SK-N-SH treated with all-trans-retinoic acid at 6 μM for 48 hours (cell line): ENCODE measurements around the gene NAA38.
A peak's percentile ranks its signal among the peaks of the same experiment; 100 is the strongest.

Source experiments
- ATAC-seq: fragments of 200-7000 bp; cut with Tn5 transposase; 3 replicates; pipeline ENCODE4 v1.9.1; 2020; ENCODE audit warnings: mild to moderate bottlenecking, moderate library complexity
- ARNTL ChIP-seq: fragments of 450-650 bp; formaldehyde crosslinking; IDR thresholded peaks from 2 replicates; pipeline ENCODE4 v1.5.0; 2020; ENCODE audit warnings: low read depth, mild to moderate bottlenecking, moderate library complexity, borderline replicate concordance
- CSDC2 ChIP-seq: fragments of 250-450 bp; sonication (Bioruptor Pico); IDR thresholded peaks from 2 replicates; pipeline ENCODE4 v1.5.0; 2020; ENCODE audit warnings: mild to moderate bottlenecking, moderate library complexity
- ESRRG ChIP-seq: fragments of 250-450 bp; sonication (Bioruptor Pico); IDR thresholded peaks from 2 replicates; pipeline ENCODE4 v1.6.1; 2021; ENCODE audit warnings: mild to moderate bottlenecking
- GLIS3 ChIP-seq: fragments of 250-450 bp; sonication (Bioruptor Pico); IDR thresholded peaks from 2 replicates; pipeline ENCODE4 v1.5.0; 2020; ENCODE audit warnings: mild to moderate bottlenecking, moderate library complexity
- ISL1 ChIP-seq: fragments of 250-450 bp; sonication (Bioruptor Pico); IDR thresholded peaks from 2 replicates; pipeline ENCODE4 v2.1.2; 2022; ENCODE audit warnings: mild to moderate bottlenecking, moderate library complexity
- OSR1 ChIP-seq: fragments of 250-450 bp; sonication (Bioruptor Pico); IDR thresholded peaks from 2 replicates; pipeline ENCODE4 v1.8.0; 2022; ENCODE audit warnings: moderate library complexity, mild to moderate bottlenecking, inconsistent platforms
- RARB ChIP-seq: fragments of 250-450 bp; sonication (Bioruptor Pico); IDR thresholded peaks from 2 replicates; pipeline ENCODE4 v1.8.0; 2021; ENCODE audit warnings: mild to moderate bottlenecking, moderate library complexity
- TCF4 ChIP-seq: fragments of 250-450 bp; sonication (Bioruptor Pico); IDR thresholded peaks from 2 replicates; pipeline ENCODE4 v1.8.0; 2021; ENCODE audit warnings: mild to moderate bottlenecking, moderate library complexity, borderline replicate concordance
- ZC3H10 ChIP-seq: fragments of 250-450 bp; sonication (Bioruptor Pico); IDR thresholded peaks from 2 replicates; pipeline ENCODE4 v1.5.1; 2021; ENCODE audit warnings: mild to moderate bottlenecking, moderate library complexity
- ZFP3 ChIP-seq: fragments of 250-450 bp; sonication (Bioruptor Pico); IDR thresholded peaks from 2 replicates; pipeline ENCODE4 v1.5.0; 2020; ENCODE audit warnings: mild to moderate bottlenecking, moderate library complexity
- ZFP30 ChIP-seq: fragments of 450-650 bp; formaldehyde crosslinking; IDR thresholded peaks from 2 replicates; pipeline ENCODE4 v1.5.0; 2022; ENCODE audit warnings: mild to moderate bottlenecking, moderate library complexity
- ZNF565 ChIP-seq: fragments of 450-650 bp; formaldehyde crosslinking; conservative IDR thresholded peaks from 2 replicates; pipeline ENCODE4 v1.5.0; 2020; ENCODE audit warnings: low read depth, mild to moderate bottlenecking, moderate library complexity
- ZNF70 ChIP-seq: fragments of 450-650 bp; formaldehyde crosslinking; IDR thresholded peaks from 2 replicates; pipeline ENCODE4 v1.5.0; 2020; ENCODE audit warnings: mild to moderate bottlenecking, moderate library complexity
- ZNF8 ChIP-seq: fragments of 450-650 bp; formaldehyde crosslinking; IDR thresholded peaks from 2 replicates; pipeline ENCODE4 v1.5.0; 2020; ENCODE audit warnings: mild to moderate bottlenecking, moderate library complexity
- TF ChIP-seq, protein P1 (sequence below): fragments of 250-450 bp; sonication (Bioruptor Pico); IDR thresholded peaks from 2 replicates; pipeline ENCODE4 v1.5.1; 2021; ENCODE audit warnings: mild to moderate bottlenecking, moderate library complexity
- TF ChIP-seq, protein P2 (sequence below): fragments of 250-450 bp; sonication (Bioruptor Pico); IDR thresholded peaks from 2 replicates; pipeline ENCODE4 v1.5.1; 2020; ENCODE audit warnings: low read depth, mild to moderate bottlenecking, moderate library complexity
- TF ChIP-seq, protein P3 (sequence below): fragments of 250-450 bp; sonication (Bioruptor Pico); IDR thresholded peaks from 2 replicates; pipeline ENCODE4 v1.5.0; 2020; ENCODE audit warnings: mild to moderate bottlenecking, moderate library complexity
- TF ChIP-seq, protein P4 (sequence below): fragments of 250-450 bp; sonication (Bioruptor Pico); IDR thresholded peaks from 2 replicates; pipeline ENCODE4 v1.8.0; 2020; ENCODE audit warnings: mild to moderate bottlenecking, moderate library complexity, borderline replicate concordance
- TF ChIP-seq, protein P5 (sequence below): fragments of 250-450 bp; sonication (Bioruptor Pico); IDR thresholded peaks from 2 replicates; pipeline ENCODE4 v1.8.0; 2021; ENCODE audit warnings: low read depth, mild to moderate bottlenecking, moderate library complexity, borderline replicate concordance

Gene NAA38

DNA sequence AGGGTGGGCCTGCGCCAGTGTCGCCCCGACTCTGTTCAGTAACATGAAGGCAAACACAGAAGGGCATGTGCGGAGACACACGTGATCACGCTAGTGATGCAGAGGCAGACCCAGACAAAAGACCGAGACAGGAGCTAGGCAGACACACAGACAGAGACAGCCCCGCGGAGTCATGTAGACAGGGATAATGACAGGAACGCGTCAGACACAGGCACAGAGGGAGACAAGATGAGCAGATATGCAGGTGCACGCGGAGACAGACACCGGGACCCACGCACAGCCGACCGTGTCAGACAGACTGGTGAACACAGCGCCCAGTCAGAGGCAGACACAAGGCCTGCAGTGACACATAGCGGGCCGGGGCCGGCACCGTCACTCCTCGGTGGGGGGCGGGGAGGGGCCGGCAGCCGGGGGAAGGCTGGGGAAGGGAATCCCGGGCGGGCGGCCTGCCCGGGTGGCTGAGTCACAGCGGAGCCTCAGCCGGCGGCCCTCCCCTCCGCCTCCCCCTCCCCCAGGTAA lies 15.9 kb downstream of the NAA38 start:
- TF ChIP-seq ZNF8 (CRISPR knock-in tag): no peak
- TF ChIP-seq, protein P1, sequence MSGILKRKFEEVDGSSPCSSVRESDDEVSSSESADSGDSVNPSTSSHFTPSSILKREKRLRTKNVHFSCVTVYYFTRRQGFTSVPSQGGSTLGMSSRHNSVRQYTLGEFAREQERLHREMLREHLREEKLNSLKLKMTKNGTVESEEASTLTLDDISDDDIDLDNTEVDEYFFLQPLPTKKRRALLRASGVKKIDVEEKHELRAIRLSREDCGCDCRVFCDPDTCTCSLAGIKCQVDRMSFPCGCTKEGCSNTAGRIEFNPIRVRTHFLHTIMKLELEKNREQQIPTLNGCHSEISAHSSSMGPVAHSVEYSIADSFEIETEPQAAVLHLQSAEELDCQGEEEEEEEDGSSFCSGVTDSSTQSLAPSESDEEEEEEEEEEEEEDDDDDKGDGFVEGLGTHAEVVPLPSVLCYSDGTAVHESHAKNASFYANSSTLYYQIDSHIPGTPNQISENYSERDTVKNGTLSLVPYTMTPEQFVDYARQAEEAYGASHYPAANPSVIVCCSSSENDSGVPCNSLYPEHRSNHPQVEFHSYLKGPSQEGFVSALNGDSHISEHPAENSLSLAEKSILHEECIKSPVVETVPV (CRISPR knock-in tag): no peak
- no peak for TF ChIP-seq ZNF70 (CRISPR knock-in tag)
- TF ChIP-seq ZNF565 (CRISPR knock-in tag): no peak
- TF ChIP-seq, protein P2, sequence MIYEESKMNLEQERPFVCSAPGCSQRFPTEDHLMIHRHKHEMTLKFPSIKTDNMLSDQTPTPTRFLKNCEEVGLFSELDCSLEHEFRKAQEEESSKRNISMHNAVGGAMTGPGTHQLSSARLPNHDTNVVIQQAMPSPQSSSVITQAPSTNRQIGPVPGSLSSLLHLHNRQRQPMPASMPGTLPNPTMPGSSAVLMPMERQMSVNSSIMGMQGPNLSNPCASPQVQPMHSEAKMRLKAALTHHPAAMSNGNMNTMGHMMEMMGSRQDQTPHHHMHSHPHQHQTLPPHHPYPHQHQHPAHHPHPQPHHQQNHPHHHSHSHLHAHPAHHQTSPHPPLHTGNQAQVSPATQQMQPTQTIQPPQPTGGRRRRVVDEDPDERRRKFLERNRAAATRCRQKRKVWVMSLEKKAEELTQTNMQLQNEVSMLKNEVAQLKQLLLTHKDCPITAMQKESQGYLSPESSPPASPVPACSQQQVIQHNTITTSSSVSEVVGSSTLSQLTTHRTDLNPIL: no peak
- no peak for TF ChIP-seq RARB (CRISPR knock-in tag)
- no peak for TF ChIP-seq ESRRG (CRISPR knock-in tag)
- no peak for TF ChIP-seq ISL1 (CRISPR knock-in tag)
- no peak for TF ChIP-seq ZFP30 (CRISPR knock-in tag)
- no peak for TF ChIP-seq TCF4 (CRISPR knock-in tag)
- TF ChIP-seq ARNTL: no peak
- no peak for TF ChIP-seq CSDC2
- TF ChIP-seq, protein P3, sequence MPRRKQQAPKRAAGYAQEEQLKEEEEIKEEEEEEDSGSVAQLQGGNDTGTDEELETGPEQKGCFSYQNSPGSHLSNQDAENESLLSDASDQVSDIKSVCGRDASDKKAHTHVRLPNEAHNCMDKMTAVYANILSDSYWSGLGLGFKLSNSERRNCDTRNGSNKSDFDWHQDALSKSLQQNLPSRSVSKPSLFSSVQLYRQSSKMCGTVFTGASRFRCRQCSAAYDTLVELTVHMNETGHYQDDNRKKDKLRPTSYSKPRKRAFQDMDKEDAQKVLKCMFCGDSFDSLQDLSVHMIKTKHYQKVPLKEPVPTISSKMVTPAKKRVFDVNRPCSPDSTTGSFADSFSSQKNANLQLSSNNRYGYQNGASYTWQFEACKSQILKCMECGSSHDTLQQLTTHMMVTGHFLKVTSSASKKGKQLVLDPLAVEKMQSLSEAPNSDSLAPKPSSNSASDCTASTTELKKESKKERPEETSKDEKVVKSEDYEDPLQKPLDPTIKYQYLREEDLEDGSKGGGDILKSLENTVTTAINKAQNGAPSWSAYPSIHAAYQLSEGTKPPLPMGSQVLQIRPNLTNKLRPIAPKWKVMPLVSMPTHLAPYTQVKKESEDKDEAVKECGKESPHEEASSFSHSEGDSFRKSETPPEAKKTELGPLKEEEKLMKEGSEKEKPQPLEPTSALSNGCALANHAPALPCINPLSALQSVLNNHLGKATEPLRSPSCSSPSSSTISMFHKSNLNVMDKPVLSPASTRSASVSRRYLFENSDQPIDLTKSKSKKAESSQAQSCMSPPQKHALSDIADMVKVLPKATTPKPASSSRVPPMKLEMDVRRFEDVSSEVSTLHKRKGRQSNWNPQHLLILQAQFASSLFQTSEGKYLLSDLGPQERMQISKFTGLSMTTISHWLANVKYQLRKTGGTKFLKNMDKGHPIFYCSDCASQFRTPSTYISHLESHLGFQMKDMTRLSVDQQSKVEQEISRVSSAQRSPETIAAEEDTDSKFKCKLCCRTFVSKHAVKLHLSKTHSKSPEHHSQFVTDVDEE (CRISPR knock-in tag): no peak
- TF ChIP-seq GLIS3: no peak
- TF ChIP-seq, protein P4, sequence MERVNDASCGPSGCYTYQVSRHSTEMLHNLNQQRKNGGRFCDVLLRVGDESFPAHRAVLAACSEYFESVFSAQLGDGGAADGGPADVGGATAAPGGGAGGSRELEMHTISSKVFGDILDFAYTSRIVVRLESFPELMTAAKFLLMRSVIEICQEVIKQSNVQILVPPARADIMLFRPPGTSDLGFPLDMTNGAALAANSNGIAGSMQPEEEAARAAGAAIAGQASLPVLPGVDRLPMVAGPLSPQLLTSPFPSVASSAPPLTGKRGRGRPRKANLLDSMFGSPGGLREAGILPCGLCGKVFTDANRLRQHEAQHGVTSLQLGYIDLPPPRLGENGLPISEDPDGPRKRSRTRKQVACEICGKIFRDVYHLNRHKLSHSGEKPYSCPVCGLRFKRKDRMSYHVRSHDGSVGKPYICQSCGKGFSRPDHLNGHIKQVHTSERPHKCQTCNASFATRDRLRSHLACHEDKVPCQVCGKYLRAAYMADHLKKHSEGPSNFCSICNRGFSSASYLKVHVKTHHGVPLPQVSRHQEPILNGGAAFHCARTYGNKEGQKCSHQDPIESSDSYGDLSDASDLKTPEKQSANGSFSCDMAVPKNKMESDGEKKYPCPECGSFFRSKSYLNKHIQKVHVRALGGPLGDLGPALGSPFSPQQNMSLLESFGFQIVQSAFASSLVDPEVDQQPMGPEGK (CRISPR knock-in tag): no peak
- TF ChIP-seq, protein P5, sequence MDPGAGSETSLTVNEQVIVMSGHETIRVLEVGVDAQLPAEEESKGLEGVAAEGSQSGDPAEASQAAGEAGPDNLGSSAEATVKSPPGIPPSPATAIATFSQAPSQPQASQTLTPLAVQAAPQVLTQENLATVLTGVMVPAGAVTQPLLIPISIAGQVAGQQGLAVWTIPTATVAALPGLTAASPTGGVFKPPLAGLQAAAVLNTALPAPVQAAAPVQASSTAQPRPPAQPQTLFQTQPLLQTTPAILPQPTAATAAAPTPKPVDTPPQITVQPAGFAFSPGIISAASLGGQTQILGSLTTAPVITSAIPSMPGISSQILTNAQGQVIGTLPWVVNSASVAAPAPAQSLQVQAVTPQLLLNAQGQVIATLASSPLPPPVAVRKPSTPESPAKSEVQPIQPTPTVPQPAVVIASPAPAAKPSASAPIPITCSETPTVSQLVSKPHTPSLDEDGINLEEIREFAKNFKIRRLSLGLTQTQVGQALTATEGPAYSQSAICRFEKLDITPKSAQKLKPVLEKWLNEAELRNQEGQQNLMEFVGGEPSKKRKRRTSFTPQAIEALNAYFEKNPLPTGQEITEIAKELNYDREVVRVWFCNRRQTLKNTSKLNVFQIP (CRISPR knock-in tag): no peak
- TF ChIP-seq ZC3H10 (CRISPR knock-in tag): no peak
- TF ChIP-seq OSR1 (CRISPR knock-in tag): no peak
- ATAC-seq: peak; percentile 12

DNA sequence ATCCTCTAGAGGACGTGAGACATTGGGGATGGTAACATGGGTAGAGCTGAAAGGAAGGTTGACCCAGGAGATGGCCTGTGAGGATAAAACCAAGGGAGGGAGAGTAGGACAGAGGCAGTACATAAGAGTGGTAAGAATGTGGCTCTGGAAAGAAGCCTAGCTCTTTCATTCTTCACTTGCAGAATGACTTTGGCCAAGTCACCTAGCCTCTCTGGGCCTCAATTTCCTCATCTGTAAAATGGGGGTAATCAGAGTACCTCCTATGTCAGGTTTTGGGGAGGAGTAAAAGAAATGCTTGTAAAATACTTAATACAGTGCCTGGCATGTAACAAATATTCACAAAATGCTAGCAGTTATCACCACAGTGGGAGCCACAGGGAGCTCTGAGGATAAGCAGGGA lies 16.5 kb downstream of the NAA38 start:
- no peak for ATAC-seq
- TF ChIP-seq, protein P5 (CRISPR knock-in tag): no peak
- TF ChIP-seq ZNF8 (CRISPR knock-in tag) (no peak), OSR1 (CRISPR knock-in tag) (no peak), GLIS3 (no peak), ZFP3 (CRISPR knock-in tag) (no peak), RARB (CRISPR knock-in tag) (no peak)
- TF ChIP-seq, all 23 proteins: peak for 0

DNA sequence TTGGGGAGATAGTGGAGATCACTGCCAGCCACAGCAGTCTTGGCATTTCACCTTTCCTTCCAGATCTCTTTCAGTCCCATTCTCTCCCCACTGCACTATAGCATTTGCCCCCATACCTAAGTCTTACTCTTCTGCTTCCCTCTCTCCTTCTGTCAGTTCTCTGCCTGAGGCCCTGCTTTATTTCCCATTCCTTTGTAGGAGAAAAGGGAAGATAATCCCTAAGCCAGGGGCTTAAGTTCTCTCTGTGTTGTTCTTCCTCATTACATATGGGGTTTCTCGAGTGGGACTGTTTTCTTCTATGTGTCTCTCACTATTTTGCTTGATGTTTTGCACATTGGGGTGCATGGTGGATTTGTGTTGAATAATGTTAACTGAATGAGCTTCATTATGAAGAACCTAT lies 16.9 kb downstream of the NAA38 start:
- TF ChIP-seq OSR1 (CRISPR knock-in tag) (no peak), CSDC2 (no peak), ZFP3 (CRISPR knock-in tag) (no peak), ZNF70 (CRISPR knock-in tag) (no peak), RARB (CRISPR knock-in tag) (no peak)
- TF ChIP-seq, protein P1 (CRISPR knock-in tag): no peak
- ATAC-seq: no peak
